Measurements from ENCODE around the gene KNCN. TPM values are rescaled to one million over a fixed set of nuclear protein-coding genes. Genes with fewer than 3 reads are reported as not detected.

The KNCN gene
- total RNA-seq, 4 donors from 2014 or later: not detected

DNA sequence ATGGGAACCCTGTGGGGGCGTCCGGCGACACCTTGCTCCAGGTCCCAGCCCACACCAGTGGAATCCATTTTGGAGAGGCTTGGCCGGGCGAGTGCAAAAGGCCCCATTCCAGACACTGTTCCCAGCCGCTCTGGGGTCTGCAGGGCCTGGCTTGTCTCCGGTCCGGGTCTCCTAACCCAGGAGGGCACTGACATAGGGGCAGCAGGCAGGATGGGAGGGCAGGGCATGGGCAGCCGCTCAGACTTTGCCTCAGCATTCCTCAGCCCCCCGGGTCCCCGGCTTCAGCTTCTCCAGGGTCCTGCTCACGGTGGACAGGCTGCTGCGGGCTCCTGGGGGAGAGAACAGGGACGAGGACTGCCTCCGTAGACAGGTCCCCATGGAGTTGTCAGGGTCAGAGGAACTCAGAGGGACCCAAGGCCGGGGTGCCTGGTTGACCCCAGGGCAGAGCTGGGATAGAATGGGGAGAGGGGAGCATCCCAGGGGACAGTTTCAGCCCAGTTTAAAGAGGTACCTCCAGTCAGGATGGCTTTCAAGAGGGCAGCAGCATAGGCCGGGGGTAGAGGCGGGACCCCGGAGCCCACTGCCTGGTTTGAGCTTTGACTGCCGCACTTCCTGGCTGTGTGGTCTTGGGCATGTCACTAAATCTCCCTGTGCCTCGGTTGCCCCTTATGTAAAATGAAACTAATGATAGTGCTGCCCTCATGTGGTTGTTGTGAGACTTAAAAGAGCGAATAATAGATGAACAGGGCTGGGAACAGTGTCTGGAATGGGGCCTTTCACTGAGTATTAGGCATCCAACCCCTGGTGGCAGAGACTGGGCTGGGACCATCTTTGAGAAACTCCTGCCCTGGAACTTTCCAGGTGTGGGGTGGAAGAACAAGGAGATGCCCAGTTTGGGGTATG is 3.7 kb downstream of the KNCN start:
- TF ChIP-seq, protein P1, sequence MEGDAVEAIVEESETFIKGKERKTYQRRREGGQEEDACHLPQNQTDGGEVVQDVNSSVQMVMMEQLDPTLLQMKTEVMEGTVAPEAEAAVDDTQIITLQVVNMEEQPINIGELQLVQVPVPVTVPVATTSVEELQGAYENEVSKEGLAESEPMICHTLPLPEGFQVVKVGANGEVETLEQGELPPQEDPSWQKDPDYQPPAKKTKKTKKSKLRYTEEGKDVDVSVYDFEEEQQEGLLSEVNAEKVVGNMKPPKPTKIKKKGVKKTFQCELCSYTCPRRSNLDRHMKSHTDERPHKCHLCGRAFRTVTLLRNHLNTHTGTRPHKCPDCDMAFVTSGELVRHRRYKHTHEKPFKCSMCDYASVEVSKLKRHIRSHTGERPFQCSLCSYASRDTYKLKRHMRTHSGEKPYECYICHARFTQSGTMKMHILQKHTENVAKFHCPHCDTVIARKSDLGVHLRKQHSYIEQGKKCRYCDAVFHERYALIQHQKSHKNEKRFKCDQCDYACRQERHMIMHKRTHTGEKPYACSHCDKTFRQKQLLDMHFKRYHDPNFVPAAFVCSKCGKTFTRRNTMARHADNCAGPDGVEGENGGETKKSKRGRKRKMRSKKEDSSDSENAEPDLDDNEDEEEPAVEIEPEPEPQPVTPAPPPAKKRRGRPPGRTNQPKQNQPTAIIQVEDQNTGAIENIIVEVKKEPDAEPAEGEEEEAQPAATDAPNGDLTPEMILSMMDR (IDR thresholded peaks at IDR 0.05): peak in 4 of 6 experiments; percentile 40 to 61 (median 52)
- TF ChIP-seq POLR2A (IDR thresholded peaks at IDR 0.05): no peak
- no peak for DNase-seq
- Histone ChIP-seq H3K27me3 (peaks cover 0 to 11% of the 10 kb centered on the region in 2 donors), H3K4me3 (no peak overlapping the region), H3K4me1 (peaks cover 0 to 12% (median 0%) of the 10 kb centered on the region in 4 donors), H3K36me3 (no peaks in the 10 kb centered on the region), H3K9me3 (no peaks in the 10 kb centered on the region), H3K27ac (no peak overlapping the region)

DNA sequence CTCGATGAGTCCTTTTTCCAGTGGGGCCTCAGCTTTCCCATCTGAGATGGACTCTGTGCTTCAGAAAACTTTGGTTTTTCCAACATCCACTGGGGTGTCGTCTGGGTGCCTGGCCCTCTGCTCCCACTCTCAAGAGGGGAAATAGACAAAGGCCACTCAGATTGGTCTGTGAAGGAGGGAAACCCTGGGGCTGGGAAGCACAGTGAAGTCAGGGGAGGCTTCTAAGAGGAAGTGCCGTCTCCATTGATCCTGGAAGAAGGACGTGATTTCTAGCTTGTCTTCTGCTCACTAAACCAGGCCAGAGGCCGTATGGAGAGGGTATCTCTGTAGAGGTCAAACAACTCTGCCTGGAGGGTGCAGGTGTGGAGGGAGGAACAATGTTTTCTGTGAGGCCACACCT is 5.2 kb downstream of the KNCN start:
- TF ChIP-seq, protein P1 (IDR thresholded peaks at IDR 0.05): no peak
- TF ChIP-seq POLR2A (IDR thresholded peaks at IDR 0.05): no peak
- peaks cover 0 to 11% of the 10 kb centered on the region in 2 donors for H3K27me3 ChIP-seq
- no peaks in the 10 kb centered on the region for H3K36me3 ChIP-seq
- H3K4me3 ChIP-seq: no peak overlapping the region
- DNase-seq: no peak
- H3K4me1 ChIP-seq: peaks cover 0 to 12% (median 0%) of the 10 kb centered on the region in 4 donors
- no peaks in the 10 kb centered on the region for H3K9me3 ChIP-seq
- H3K27ac ChIP-seq: no peak overlapping the region

DNA sequence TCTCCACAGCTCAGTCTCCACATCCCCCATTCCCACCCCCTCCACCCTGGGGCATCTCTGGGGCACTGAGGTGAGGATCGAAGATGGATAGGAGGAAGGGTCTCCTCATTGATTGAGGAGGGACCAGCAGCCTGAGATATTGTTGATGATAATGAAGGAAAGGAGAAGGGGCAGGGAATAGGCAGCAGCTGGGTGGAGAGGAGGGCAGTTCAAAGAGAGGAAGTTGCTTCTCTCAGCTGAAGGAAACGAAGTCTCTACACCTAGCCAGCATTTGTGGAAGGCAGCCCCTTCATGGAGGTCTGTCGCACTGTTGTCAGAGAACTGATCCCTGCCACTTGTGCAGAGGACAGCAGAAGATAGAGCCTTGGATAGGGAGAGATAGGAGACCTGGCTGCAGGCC is 5.7 kb downstream of the KNCN start:
- H3K4me1 ChIP-seq: peaks cover 0 to 12% (median 0%) of the 10 kb centered on the region in 4 donors
- TF ChIP-seq, protein P1 (IDR thresholded peaks at IDR 0.05): no peak
- no peak for TF ChIP-seq POLR2A (IDR thresholded peaks at IDR 0.05)
- DNase-seq: no peak
- H3K27me3 ChIP-seq: peaks cover 0 to 11% of the 10 kb centered on the region in 2 donors
- no peaks in the 10 kb centered on the region for H3K36me3 ChIP-seq
- H3K4me3 ChIP-seq: no peak overlapping the region
- no peak overlapping the region for H3K27ac ChIP-seq
- H3K9me3 ChIP-seq: no peaks in the 10 kb centered on the region

DNA sequence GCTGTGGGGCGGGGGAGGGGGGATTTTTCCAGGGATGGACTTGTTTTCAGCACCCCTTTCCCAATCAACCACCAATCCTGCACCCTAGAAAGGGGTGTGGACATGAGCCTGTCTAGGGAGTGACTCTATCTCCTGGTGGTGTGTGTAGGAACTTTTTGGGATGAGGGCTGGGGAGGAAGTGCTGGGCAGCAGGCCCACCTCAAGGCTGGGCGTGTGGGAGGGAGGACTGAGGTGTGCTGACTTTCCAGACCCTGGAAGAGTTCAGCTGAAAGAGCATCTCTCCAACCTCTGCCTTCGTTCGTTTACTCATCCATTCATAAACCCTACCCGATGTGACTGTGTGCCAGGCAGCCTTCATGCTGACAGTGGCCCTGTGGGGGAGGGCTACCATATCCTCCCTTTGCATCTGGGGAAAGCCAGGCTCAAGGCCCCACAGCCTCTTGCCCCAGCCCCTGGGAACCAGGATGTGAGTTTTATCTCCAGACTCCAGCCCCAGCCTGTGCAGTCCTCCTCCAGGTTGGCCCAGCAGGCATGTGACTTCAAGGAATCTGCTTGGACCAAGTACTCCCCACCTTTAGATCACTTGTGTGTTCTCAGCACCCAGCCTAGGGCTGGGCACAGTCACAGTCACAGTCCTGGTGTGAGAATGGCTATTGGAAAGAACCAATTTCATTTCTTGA is 6.7 kb downstream of the KNCN start:
- Histone ChIP-seq H3K4me1 (peaks cover 0 to 7% (median 0%) of the 10 kb centered on the region in 4 donors), H3K36me3 (no peaks in the 10 kb centered on the region), H3K27ac (no peak overlapping the region), H3K9me3 (no peaks in the 10 kb centered on the region), H3K4me3 (no peak overlapping the region), H3K27me3 (peaks cover 0 to 11% of the 10 kb centered on the region in 2 donors)
- TF ChIP-seq, protein P1 (IDR thresholded peaks at IDR 0.05): no peak
- TF ChIP-seq POLR2A (IDR thresholded peaks at IDR 0.05): no peak
- no peak for DNase-seq

DNA sequence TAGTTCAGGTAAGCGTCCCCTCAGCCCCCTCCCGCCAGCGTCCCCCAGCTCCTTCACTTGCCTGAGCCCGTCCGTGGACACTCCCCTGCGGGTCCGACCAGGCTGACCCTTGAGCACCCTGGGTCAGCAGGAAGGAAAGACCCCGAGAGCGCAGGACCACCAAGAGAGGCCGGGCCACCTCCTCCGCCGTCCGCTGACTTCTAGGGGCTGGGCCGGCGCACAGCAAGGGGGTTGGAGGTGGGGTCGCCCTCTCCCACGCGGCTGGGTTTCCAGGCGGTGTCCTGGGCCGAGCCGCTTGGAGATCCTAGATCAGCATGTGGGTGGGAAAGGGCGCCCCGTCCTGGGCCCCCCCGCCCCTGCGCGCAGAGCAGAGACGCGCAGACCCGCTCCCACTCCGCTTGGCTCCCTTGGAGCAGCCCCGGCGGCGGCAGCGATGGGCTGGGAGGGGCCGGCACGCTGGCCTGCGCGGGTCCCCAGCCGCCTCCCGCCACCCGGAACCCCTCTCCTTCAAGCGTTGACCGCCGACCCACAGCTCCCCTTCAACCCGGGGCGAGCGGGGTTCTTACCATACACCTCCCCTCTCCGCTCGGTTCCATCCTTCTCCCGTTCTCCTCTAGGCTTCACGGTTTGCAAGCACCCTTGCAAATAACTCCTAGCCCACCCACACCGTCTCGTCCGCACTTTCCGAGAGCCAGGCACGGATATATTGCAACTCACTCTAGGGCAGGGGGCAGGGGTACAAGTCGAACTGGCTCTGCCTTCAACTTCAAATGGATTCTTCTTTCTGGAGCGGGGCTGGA is 7.5 kb downstream of the KNCN start:
- H3K36me3 ChIP-seq: no peaks in the 10 kb centered on the region
- peaks cover 0 to 11% of the 10 kb centered on the region in 2 donors for H3K27me3 ChIP-seq
- peak overlapping the region in 1 of 4 donors; percentile 13 for H3K4me3 ChIP-seq
- no peak overlapping the region for H3K27ac ChIP-seq
- TF ChIP-seq, protein P1 (IDR thresholded peaks at IDR 0.05): no peak
- no peak for TF ChIP-seq POLR2A (IDR thresholded peaks at IDR 0.05)
- H3K4me1 ChIP-seq: no peaks in the 10 kb centered on the region
- H3K9me3 ChIP-seq: no peaks in the 10 kb centered on the region
- peak in 1 of 3 donors; percentile 36 for DNase-seq
